SK-N-SH (cell line): ENCODE data around the gene CLDN5. TPM values are rescaled to one million over a fixed set of nuclear protein-coding genes. Genes with fewer than 3 reads are reported as not detected.

Source experiments
- CTCF ChIA-PET: fragments of 300-600, 350-600 bp; formaldehyde crosslinking; extraction: SDS; loops from one replicate; lab custom pipeline; 2021; lab: Yijun Ruan, JAX
- POLR2A ChIA-PET: fragments of 350-600 bp; sonication (Branson Sonifier 250); formaldehyde crosslinking; extraction: SDS; loops from one replicate; lab custom pipeline; 2020; ENCODE audit warnings: antibody characterized with exemption, inconsistent platforms; lab: Yijun Ruan, JAX
- DNase-seq: peaks from one replicate; pipeline ENCODE4 v3.0.0; 2012
- H2AFZ ChIP-seq: fragments of 200-600 bp; sonication (generic); 2 replicates; pipeline ENCODE4 v1.8.1; 2016; ENCODE audit warnings: antibody characterized with exemption, mild to moderate bottlenecking, low read depth
- H3F3A ChIP-seq: fragments of 200-600 bp; sonication (generic); replicated peaks from 2 replicates; pipeline ENCODE3; 2016; ENCODE audit warnings: antibody characterized with exemption, mild to moderate bottlenecking; ENCODE audit not compliant: insufficient read depth
- H3K27ac ChIP-seq, 2 experiments: fragments of 200-500 bp in 1 of 2; fragments of 200-600 bp in 1 of 2; sonication (Bioruptor generic) in 1 of 2; sonication (generic), shearing (Covaris generic) in 1 of 2; 2 replicates each; pipeline versions ENCODE4 v1.5.1 to v1.6.1; 2014 to 2016; ENCODE audit warnings: low read depth in 2 of 2, inconsistent platforms in 1 of 2, low read length in 1 of 2, mild to moderate bottlenecking in 1 of 2, mixed read lengths in 1 of 2
- H3K27me3 ChIP-seq: fragments of 200-600 bp; sonication (generic), shearing (Covaris generic); 2 replicates; pipeline ENCODE4 v1.6.1; 2016; ENCODE audit warnings: mixed run types; ENCODE audit not compliant: insufficient read depth
- H3K36me3 ChIP-seq, 2 experiments: fragments of 200-500 bp in 1 of 2; fragments of 200-600 bp in 1 of 2; sonication (Bioruptor generic) in 1 of 2; sonication (generic) in 1 of 2; replicated peaks in 1 of 2; 2 replicates each; pipeline versions ENCODE3 to v1.5.1; 2014 to 2016; ENCODE audit warnings: low read length in 1 of 2, mild to moderate bottlenecking in 1 of 2; ENCODE audit not compliant: insufficient read depth in 2 of 2, control insufficient read depth in 1 of 2
- H3K4me1 ChIP-seq, 2 experiments: fragments of 200-500 bp in 1 of 2; fragments of 200-600 bp in 1 of 2; sonication (Bioruptor generic) in 1 of 2; sonication (generic), shearing (Covaris generic) in 1 of 2; 2 replicates each; pipeline versions ENCODE4 v1.5.1 to v1.6.1; 2014 to 2016; ENCODE audit warnings: low read depth in 1 of 2, low read length in 1 of 2, mixed run types in 1 of 2; ENCODE audit not compliant: insufficient read depth in 2 of 2, control insufficient read depth in 1 of 2
- H3K4me2 ChIP-seq: fragments of 200-600 bp; sonication (generic), shearing (Covaris generic); 2 replicates; pipeline ENCODE4 v1.6.1; 2017; ENCODE audit warnings: mixed run types
- H3K4me3 ChIP-seq, 2 experiments: fragments of 200-500 bp in 1 of 2; fragments of 200-600 bp in 1 of 2; sonication (Bioruptor generic) in 1 of 2; sonication (generic), shearing (Covaris generic) in 1 of 2; 2 replicates each; pipeline versions ENCODE4 v1.5.1 to v1.8.1; 2014 to 2016; ENCODE audit warnings: low read depth in 2 of 2, inconsistent platforms in 1 of 2, low read length in 1 of 2, mild to moderate bottlenecking in 1 of 2, mixed read lengths in 1 of 2, moderate library complexity in 1 of 2
- H3K79me2 ChIP-seq: fragments of 200-600 bp; sonication (generic); 2 replicates; pipeline ENCODE4 v1.8.1; 2017; ENCODE audit warnings: mild to moderate bottlenecking; ENCODE audit not compliant: insufficient read depth
- H3K9ac ChIP-seq: fragments of 200-600 bp; sonication (generic); 2 replicates; pipeline ENCODE4 v1.6.1; 2017; ENCODE audit warnings: mixed run types
- H3K9me2 ChIP-seq: fragments of 200-600 bp; sonication (generic); 2 replicates; pipeline ENCODE4 v1.6.1; 2017; ENCODE audit warnings: mixed run types
- H3K9me3 ChIP-seq: fragments of 200-600 bp; sonication (generic); 2 replicates; pipeline ENCODE4 v1.6.1; 2017; ENCODE audit warnings: mixed run types, mild to moderate bottlenecking, moderate library complexity
- H4K20me1 ChIP-seq: fragments of 200-600 bp; sonication (generic); 2 replicates; pipeline ENCODE4 v1.6.1; 2017; ENCODE audit warnings: mild to moderate bottlenecking, mixed run types; ENCODE audit not compliant: insufficient read depth
- CHD2 ChIP-seq: fragments of 150-350 bp; IDR thresholded peaks from 2 replicates; pipeline ENCODE4 v1.6.1; 2018; ENCODE audit warnings: low read length; ENCODE audit not compliant: partially characterized antibody
- FOXM1 ChIP-seq: IDR thresholded peaks from 2 replicates; pipeline ENCODE4 v1.4.0; 2012; ENCODE audit warnings: low read depth, mild to moderate bottlenecking
- GABPA ChIP-seq: IDR thresholded peaks from 2 replicates; pipeline ENCODE4 v1.4.0; 2012; ENCODE audit warnings: low read depth, mild to moderate bottlenecking
- JUND ChIP-seq: IDR thresholded peaks from 2 replicates; pipeline ENCODE4 v1.4.0; 2012
- MEF2A ChIP-seq: IDR thresholded peaks from 2 replicates; pipeline ENCODE4 v1.4.0; 2012; ENCODE audit warnings: low read depth, borderline replicate concordance
- POLR2AphosphoS5 ChIP-seq: IDR thresholded peaks from 2 replicates; pipeline ENCODE4 v1.6.1; 2012; ENCODE audit warnings: low read depth, low read length
- RCOR1 ChIP-seq: fragments of 150-350 bp; IDR thresholded peaks from 2 replicates; pipeline ENCODE4 v1.6.1; 2017; ENCODE audit warnings: antibody characterized with exemption, low read length
- SIN3A ChIP-seq: IDR thresholded peaks from 2 replicates; pipeline ENCODE4 v1.6.1; 2012; ENCODE audit warnings: low read depth, mild to moderate bottlenecking, low read length, moderate library complexity, borderline replicate concordance
- TAF1 ChIP-seq: IDR thresholded peaks from 2 replicates; pipeline ENCODE4 v1.6.1; 2012; ENCODE audit warnings: low read depth, mild to moderate bottlenecking, low read length, moderate library complexity, borderline replicate concordance
- TCF12 ChIP-seq: IDR thresholded peaks from 2 replicates; pipeline ENCODE4 v1.4.0; 2012
- TEAD4 ChIP-seq: IDR thresholded peaks from 2 replicates; pipeline ENCODE4 v1.4.0; 2012; ENCODE audit warnings: mild to moderate bottlenecking, borderline replicate concordance; ENCODE audit not compliant: insufficient read depth
- WGBS: methylation state at CpG from one replicate; pipeline ENCODE4 v1.1.6; 2017; ENCODE audit warnings: low lambda C conversion rate; 5-methylcytosine and 5-hydroxymethylcytosine counted together
- polyA plus RNA-seq, 3 experiments: library from polyadenylated mRNA; depleted of rRNA; stranded (reverse); fragments of >200 nt; gene quantifications; 2 replicates each; pipeline ENCODE4 v1.2.3, GENCODE V29; 2012
- TF ChIP-seq, protein P1 (sequence below): IDR thresholded peaks from 2 replicates; pipeline ENCODE4 v1.6.1; 2012; ENCODE audit warnings: mild to moderate bottlenecking, low read depth, low read length, moderate library complexity
- TF ChIP-seq, protein P2 (sequence below): IDR thresholded peaks from 2 replicates; pipeline ENCODE4 v1.4.0; 2012; ENCODE audit warnings: low read depth, borderline replicate concordance
- TF ChIP-seq, protein P3 (sequence below): fragments of 150-350 bp; IDR thresholded peaks from 2 replicates; pipeline ENCODE4 v1.6.1; 2016; ENCODE audit warnings: mild to moderate bottlenecking, low read depth, low read length
- TF ChIP-seq, protein P4 (sequence below): IDR thresholded peaks from 2 replicates; pipeline ENCODE4; 2012
- TF ChIP-seq, protein P5 (sequence below): IDR thresholded peaks from 2 replicates; pipeline ENCODE4 v1.4.0; 2012; ENCODE audit warnings: low read depth, borderline replicate concordance

CLDN5 gene
- polyA plus RNA-seq, 1 of the 3 experiments (the other 2 are of a cell fraction), result not detected

DNA sequence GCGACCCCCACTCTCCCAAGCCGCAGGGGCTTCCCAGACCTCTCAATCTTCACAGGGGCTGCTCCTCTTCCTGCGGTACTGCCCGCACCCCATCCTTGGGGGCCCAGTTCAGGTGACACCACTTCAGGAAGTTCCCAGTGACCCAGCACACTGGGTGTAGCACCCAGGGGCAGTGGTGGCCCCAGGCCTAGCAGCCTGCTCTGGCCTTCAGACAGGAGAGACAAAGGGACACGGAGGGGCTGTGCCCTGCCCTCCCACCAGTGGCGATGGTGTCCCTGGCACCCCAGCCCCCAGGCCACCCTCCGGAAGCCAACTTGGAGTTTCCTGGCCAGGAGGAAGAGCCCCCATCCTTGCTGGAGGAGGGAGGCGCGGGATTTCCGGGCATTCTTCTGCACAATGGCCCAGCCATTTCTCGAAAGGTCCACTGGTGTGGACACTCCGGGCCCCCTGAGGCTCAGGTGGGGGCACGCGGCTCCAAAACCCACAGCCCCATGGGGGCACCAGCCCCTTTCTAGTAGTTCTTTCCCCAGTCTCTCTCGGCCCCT is 978 bp upstream of the CLDN5 start:
- Histone ChIP-seq H3F3A (no peaks in the 10 kb centered on the region), H3K4me2 (no peak overlapping the region), H4K20me1 (no peaks in the 10 kb centered on the region), H3K4me1 (peaks cover 0 to 10% of the 10 kb centered on the region in 2 experiments; a peak in 1 of 4 replicates), H3K36me3 (no peaks in the 10 kb centered on the region), H3K79me2 (no peaks in the 10 kb centered on the region), H3K27ac (no peak overlapping the region), H3K9me3 (no peaks in the 10 kb centered on the region), H3K9me2 (no peaks in the 10 kb centered on the region), H2AFZ (no peak overlapping the region), H3K9ac (no peak overlapping the region), H3K27me3 (no peaks in the 10 kb centered on the region; the same call in 1 of the 2 replicates), H3K4me3 (no peak overlapping the region)
- DNase-seq, result no peak
- 80% methylated on average over 11 of the region's 15 CpGs for WGBS
- ChIA-PET CTCF (no interaction called here), POLR2A (no interaction called here)
- no peak for TF ChIP-seq RCOR1
- TF ChIP-seq TCF12, result no peak
- TF ChIP-seq SIN3A, result no peak
- no peak for TF ChIP-seq GABPA
- TF ChIP-seq, protein P1, sequence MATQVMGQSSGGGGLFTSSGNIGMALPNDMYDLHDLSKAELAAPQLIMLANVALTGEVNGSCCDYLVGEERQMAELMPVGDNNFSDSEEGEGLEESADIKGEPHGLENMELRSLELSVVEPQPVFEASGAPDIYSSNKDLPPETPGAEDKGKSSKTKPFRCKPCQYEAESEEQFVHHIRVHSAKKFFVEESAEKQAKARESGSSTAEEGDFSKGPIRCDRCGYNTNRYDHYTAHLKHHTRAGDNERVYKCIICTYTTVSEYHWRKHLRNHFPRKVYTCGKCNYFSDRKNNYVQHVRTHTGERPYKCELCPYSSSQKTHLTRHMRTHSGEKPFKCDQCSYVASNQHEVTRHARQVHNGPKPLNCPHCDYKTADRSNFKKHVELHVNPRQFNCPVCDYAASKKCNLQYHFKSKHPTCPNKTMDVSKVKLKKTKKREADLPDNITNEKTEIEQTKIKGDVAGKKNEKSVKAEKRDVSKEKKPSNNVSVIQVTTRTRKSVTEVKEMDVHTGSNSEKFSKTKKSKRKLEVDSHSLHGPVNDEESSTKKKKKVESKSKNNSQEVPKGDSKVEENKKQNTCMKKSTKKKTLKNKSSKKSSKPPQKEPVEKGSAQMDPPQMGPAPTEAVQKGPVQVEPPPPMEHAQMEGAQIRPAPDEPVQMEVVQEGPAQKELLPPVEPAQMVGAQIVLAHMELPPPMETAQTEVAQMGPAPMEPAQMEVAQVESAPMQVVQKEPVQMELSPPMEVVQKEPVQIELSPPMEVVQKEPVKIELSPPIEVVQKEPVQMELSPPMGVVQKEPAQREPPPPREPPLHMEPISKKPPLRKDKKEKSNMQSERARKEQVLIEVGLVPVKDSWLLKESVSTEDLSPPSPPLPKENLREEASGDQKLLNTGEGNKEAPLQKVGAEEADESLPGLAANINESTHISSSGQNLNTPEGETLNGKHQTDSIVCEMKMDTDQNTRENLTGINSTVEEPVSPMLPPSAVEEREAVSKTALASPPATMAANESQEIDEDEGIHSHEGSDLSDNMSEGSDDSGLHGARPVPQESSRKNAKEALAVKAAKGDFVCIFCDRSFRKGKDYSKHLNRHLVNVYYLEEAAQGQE, result no peak
- no peak for TF ChIP-seq TAF1
- TF ChIP-seq FOXM1, result no peak
- no peak for TF ChIP-seq MEF2A
- no peak for TF ChIP-seq JUND
- no peak for TF ChIP-seq TEAD4
- no peak for TF ChIP-seq POLR2AphosphoS5

DNA sequence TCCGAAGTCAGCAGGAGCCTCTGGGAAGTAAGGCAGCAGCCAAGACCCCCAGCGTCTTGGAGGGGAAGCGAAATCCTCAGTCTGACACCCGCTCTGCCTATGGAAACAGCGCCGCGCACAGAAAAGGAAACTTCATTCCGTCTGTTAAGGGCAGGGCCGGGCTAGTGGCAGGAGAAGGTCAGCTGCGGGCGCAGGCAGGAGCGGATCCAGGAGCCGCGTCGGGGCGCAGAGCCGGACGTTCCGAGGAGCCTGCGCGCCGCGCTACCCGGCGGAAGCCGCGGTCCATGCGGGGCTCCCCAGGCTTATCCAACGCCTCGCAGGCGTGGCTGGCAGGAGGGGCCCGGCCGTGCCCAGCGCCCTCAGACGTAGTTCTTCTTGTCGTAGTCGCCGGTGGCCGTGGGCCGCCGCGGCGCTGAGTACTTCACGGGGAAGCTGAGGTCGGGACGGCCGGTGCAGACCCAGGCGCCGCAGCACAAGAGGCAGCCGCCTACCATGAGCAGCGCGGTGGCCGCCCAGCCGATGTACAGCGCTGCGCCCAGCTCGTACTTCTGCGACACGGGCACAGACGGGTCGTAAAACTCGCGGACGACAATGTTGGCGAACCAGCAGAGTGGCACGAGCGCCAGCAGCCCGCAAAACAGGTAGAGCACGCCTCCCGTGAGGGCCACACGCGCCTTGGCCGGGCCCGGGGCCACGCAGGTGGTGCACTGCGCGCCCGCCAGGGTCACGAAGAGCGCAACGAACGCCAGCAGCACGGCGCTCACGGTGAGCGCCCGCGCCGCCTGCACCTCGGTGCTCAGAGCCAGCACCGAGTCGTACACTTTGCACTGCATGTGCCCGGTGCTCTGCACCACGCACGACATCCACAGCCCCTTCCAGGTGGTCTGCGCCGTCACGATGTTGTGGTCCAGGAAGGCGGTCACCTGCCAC is 705 bp downstream of the CLDN5 start:
- Histone ChIP-seq H3K36me3 (no peaks in the 10 kb centered on the region), H3K4me1 (peaks cover 0 to 10% of the 10 kb centered on the region in 2 experiments; a peak in 1 of 4 replicates), H4K20me1 (no peaks in the 10 kb centered on the region), H3K9ac (no peak overlapping the region), H3K4me2 (0 out of 2 replicates have a peak overlapping the region, but pooled peaks have one; percentile 24), H3K4me3 (peak overlapping the region in 1 of 2 experiments; percentile 35; a peak in 1 of 4 replicates), H3K27ac (no peak overlapping the region), H3F3A (no peaks in the 10 kb centered on the region), H3K79me2 (no peaks in the 10 kb centered on the region), H3K9me3 (no peaks in the 10 kb centered on the region), H3K9me2 (no peaks in the 10 kb centered on the region), H3K27me3 (no peaks in the 10 kb centered on the region), H2AFZ (no peak overlapping the region)
- WGBS, result 28% methylated on average over 15 of the region's 99 CpGs
- ChIA-PET POLR2A (no interaction called here), CTCF (interaction anchor here (0.8 to 1.3 kb wide), 2 partner anchors 9 to 106 kb away, joined by 3 to 4 read pairs; no protein-coding TSS in a partner anchor)
- DNase-seq, result peak; percentile 65
- TF ChIP-seq, protein P2, sequence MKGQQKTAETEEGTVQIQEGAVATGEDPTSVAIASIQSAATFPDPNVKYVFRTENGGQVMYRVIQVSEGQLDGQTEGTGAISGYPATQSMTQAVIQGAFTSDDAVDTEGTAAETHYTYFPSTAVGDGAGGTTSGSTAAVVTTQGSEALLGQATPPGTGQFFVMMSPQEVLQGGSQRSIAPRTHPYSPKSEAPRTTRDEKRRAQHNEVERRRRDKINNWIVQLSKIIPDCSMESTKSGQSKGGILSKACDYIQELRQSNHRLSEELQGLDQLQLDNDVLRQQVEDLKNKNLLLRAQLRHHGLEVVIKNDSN, result no peak
- TF ChIP-seq, protein P3, sequence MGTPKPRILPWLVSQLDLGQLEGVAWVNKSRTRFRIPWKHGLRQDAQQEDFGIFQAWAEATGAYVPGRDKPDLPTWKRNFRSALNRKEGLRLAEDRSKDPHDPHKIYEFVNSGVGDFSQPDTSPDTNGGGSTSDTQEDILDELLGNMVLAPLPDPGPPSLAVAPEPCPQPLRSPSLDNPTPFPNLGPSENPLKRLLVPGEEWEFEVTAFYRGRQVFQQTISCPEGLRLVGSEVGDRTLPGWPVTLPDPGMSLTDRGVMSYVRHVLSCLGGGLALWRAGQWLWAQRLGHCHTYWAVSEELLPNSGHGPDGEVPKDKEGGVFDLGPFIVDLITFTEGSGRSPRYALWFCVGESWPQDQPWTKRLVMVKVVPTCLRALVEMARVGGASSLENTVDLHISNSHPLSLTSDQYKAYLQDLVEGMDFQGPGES, result no peak
- TF ChIP-seq TAF1 (no peak), CHD2 (no peak), FOXM1 (no peak)
- TF ChIP-seq, protein P4, sequence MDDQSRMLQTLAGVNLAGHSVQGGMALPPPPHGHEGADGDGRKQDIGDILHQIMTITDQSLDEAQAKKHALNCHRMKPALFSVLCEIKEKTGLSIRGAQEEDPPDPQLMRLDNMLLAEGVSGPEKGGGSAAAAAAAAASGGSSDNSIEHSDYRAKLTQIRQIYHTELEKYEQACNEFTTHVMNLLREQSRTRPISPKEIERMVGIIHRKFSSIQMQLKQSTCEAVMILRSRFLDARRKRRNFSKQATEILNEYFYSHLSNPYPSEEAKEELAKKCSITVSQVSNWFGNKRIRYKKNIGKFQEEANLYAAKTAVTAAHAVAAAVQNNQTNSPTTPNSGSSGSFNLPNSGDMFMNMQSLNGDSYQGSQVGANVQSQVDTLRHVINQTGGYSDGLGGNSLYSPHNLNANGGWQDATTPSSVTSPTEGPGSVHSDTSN, result no peak
- TF ChIP-seq, protein P5, sequence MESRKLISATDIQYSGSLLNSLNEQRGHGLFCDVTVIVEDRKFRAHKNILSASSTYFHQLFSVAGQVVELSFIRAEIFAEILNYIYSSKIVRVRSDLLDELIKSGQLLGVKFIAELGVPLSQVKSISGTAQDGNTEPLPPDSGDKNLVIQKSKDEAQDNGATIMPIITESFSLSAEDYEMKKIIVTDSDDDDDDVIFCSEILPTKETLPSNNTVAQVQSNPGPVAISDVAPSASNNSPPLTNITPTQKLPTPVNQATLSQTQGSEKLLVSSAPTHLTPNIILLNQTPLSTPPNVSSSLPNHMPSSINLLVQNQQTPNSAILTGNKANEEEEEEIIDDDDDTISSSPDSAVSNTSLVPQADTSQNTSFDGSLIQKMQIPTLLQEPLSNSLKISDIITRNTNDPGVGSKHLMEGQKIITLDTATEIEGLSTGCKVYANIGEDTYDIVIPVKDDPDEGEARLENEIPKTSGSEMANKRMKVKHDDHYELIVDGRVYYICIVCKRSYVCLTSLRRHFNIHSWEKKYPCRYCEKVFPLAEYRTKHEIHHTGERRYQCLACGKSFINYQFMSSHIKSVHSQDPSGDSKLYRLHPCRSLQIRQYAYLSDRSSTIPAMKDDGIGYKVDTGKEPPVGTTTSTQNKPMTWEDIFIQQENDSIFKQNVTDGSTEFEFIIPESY, result no peak
